GM12874 (cell line): ENCODE measurements around the gene PRRC2B.

Experiments used
- CTCF ChIP-seq: IDR thresholded peaks from 2 replicates; pipeline ENCODE4 v1.5.1; 2011; ENCODE audit warnings: low read depth, mild to moderate bottlenecking, control low read depth, low read length, moderate library complexity; ENCODE audit not compliant: insufficient read depth

The PRRC2B gene

GRCh38 chr9:131419026-131419614, 25.2 kb downstream of the PRRC2B start:
- TF ChIP-seq CTCF, result no peak

GRCh38 chr9:131419716-131420115, 25.8 kb downstream of the PRRC2B start:
- TF ChIP-seq CTCF, result no peak

- TF ChIP-seq CTCF, result no peak
Observed at GRCh38 chr9:131420980-131421624, 27.2 kb downstream of the PRRC2B start.

- TF ChIP-seq CTCF, result no peak
Observed at GRCh38 chr9:131421691-131422090, 27.8 kb downstream of the PRRC2B start.

GRCh38 chr9:131422241-131422792, 28.4 kb downstream of the PRRC2B start:
- no peak for TF ChIP-seq CTCF

- no peak for TF ChIP-seq CTCF
Observed at GRCh38 chr9:131423171-131423581, 29.3 kb downstream of the PRRC2B start.

- TF ChIP-seq CTCF, result no peak
Observed at GRCh38 chr9:131426545-131426944, 32.7 kb downstream of the PRRC2B start.
